GM18951 (cell line): ENCODE measurements around the gene HES3.

Experiments
- POLR2A ChIP-seq: IDR thresholded peaks from 4 replicates; pipeline ENCODE4 v1.6.1; 2011; ENCODE audit warnings: mild to moderate bottlenecking; ENCODE audit not compliant: insufficient read length, insufficient read depth; ENCODE audit errors: extremely low read depth
- in situ Hi-C: fragments of 300-500 bp; cut with MboI; formaldehyde crosslinking; loops from one replicate; pipeline ENCODE4 v1.12.0; 2022; ENCODE audit warnings: low sequenced_read_pairs, mixed read lengths, inconsistent platforms; ENCODE audit not compliant: unreplicated experiment

The HES3 gene

GRCh38 chr1:6245869-6246496 lies 2.0 kb downstream of the HES3 start:
- no peak for TF ChIP-seq POLR2A
- in situ Hi-C loops: no loop called here

GRCh38 chr1:6246497-6247467 lies 2.8 kb downstream of the HES3 start:
- in situ Hi-C loops: no loop called here
- TF ChIP-seq POLR2A: no peak

GRCh38 chr1:6247651-6248050 lies 3.7 kb downstream of the HES3 start:
- TF ChIP-seq POLR2A: no peak
- in situ Hi-C loops: no loop called here

- no peak for TF ChIP-seq POLR2A
- in situ Hi-C loops: no loop called here
Observed at GRCh38 chr1:6248161-6248776, 4.3 kb downstream of the HES3 start.

- TF ChIP-seq POLR2A: no peak
- in situ Hi-C loops: no loop called here
Observed at GRCh38 chr1:6248932-6249738, 5.2 kb downstream of the HES3 start.

- in situ Hi-C loops: loop anchor here (10.0 kb wide), 1 partner anchor 155 kb away; no protein-coding TSS in a partner anchor
- no peak for TF ChIP-seq POLR2A
Observed at GRCh38 chr1:6249739-6250689, 6.0 kb downstream of the HES3 start.

- TF ChIP-seq POLR2A: no peak
- in situ Hi-C loops: loop anchor here (10.0 kb wide), 1 partner anchor 154 kb away; no protein-coding TSS in a partner anchor
Observed at GRCh38 chr1:6251233-6251632, 7.3 kb downstream of the HES3 start.

GRCh38 chr1:6251681-6252373 lies 7.8 kb downstream of the HES3 start:
- in situ Hi-C loops: loop anchor here (10.0 kb wide), 1 partner anchor 153 kb away; no protein-coding TSS in a partner anchor
- TF ChIP-seq POLR2A: no peak

- in situ Hi-C loops: loop anchor here (10.0 kb wide), 1 partner anchor 152 kb away; no protein-coding TSS in a partner anchor
- TF ChIP-seq POLR2A: no peak
Observed at GRCh38 chr1:6252374-6252710, 8.4 kb downstream of the HES3 start.

- in situ Hi-C loops: loop anchor here (10.0 kb wide), 1 partner anchor 151 kb away; no protein-coding TSS in a partner anchor
- TF ChIP-seq POLR2A: no peak
Observed at GRCh38 chr1:6253380-6253779, 9.4 kb downstream of the HES3 start.

GRCh38 chr1:6254691-6255090 lies 10.7 kb downstream of the HES3 start:
- TF ChIP-seq POLR2A: no peak
- in situ Hi-C loops: loop anchor here (10.0 kb wide), 1 partner anchor 150 kb away; no protein-coding TSS in a partner anchor

- no peak for TF ChIP-seq POLR2A
- in situ Hi-C loops: loop anchor here (10.0 kb wide), 1 partner anchor 148 kb away; no protein-coding TSS in a partner anchor
Observed at GRCh38 chr1:6256645-6257044, 12.7 kb downstream of the HES3 start.
